Mesenchymal stem cell (in vitro differentiated cells and primary cell): ENCODE results near the gene THAP4.

ENCODE experiments used
- DNase-seq: peaks from one replicate; pipeline ENCODE4 v3.0.0-alpha.2; 2013
- H2AFZ ChIP-seq: one replicate; pipeline ENCODE4 v1.6.1; 2013; ENCODE audit warnings: low read depth, mild to moderate bottlenecking, control low read depth, inconsistent platforms, low read length, moderate library complexity
- H2AK5ac ChIP-seq: 2 replicates; pipeline ENCODE4 v1.6.1; 2013; ENCODE audit warnings: low read length, moderate library complexity, mild to moderate bottlenecking, inconsistent platforms; ENCODE audit not compliant: severe bottlenecking
- H2BK120ac ChIP-seq: one replicate; pipeline ENCODE4 v1.6.1; 2013; ENCODE audit warnings: low read depth, mild to moderate bottlenecking, inconsistent platforms, low read length, moderate library complexity
- H2BK12ac ChIP-seq, 2 experiments: one replicate each; pipeline ENCODE4 v1.6.1; 2013; ENCODE audit warnings: inconsistent platforms in 2 of 2, low read length in 2 of 2, mild to moderate bottlenecking in 2 of 2, moderate library complexity in 2 of 2, control low read depth in 1 of 2
- H2BK15ac ChIP-seq: one replicate; pipeline ENCODE4 v1.6.1; 2013; ENCODE audit warnings: mild to moderate bottlenecking, low read depth, inconsistent platforms; ENCODE audit not compliant: poor library complexity, severe bottlenecking
- H2BK5ac ChIP-seq: 2 replicates; pipeline ENCODE4 v1.6.1; 2013; ENCODE audit warnings: low read depth, mild to moderate bottlenecking, low read length, control low read depth, inconsistent platforms; ENCODE audit not compliant: poor library complexity, severe bottlenecking
- H3K14ac ChIP-seq, 2 experiments: one replicate each; pipeline ENCODE4 v1.6.1; 2013; ENCODE audit warnings: inconsistent platforms in 2 of 2, low read length in 2 of 2, control low read depth in 1 of 2, mild to moderate bottlenecking in 1 of 2, moderate library complexity in 1 of 2
- H3K18ac ChIP-seq, 2 experiments: one replicate each; pipeline ENCODE4 v1.6.1; 2013; ENCODE audit warnings: inconsistent platforms in 2 of 2, low read length in 2 of 2, control low read depth in 1 of 2, low read depth in 1 of 2, mild to moderate bottlenecking in 1 of 2
- H3K23ac ChIP-seq, 2 experiments: one replicate each; pipeline ENCODE4 v1.6.1; 2013; ENCODE audit warnings: inconsistent platforms in 2 of 2, low read length in 2 of 2, mild to moderate bottlenecking in 2 of 2, moderate library complexity in 2 of 2, control low read depth in 1 of 2
- H3K27ac ChIP-seq: 2 replicates; pipeline ENCODE4 v1.5.1; 2013; ENCODE audit warnings: mild to moderate bottlenecking, moderate library complexity, low read length, control low read depth, inconsistent platforms; ENCODE audit not compliant: poor library complexity, severe bottlenecking
- H3K27me3 ChIP-seq, 2 experiments: 2 replicates each; pipeline versions ENCODE4 v1.6.1 to v1.7.0; 2013; ENCODE audit warnings: low read length in 2 of 2, mild to moderate bottlenecking in 2 of 2, moderate library complexity in 2 of 2, control low read depth in 1 of 2, inconsistent platforms in 1 of 2; ENCODE audit not compliant: control insufficient read depth in 1 of 2, insufficient read depth in 1 of 2
- H3K36me3 ChIP-seq, 2 experiments: 2 replicates each; pipeline versions ENCODE4 v1.6.1 to v1.7.0; 2013; ENCODE audit warnings: low read length in 2 of 2, control low read depth in 1 of 2, inconsistent platforms in 1 of 2, low read depth in 1 of 2, mild to moderate bottlenecking in 1 of 2; ENCODE audit not compliant: insufficient read depth in 2 of 2, control insufficient read depth in 1 of 2
- H3K4ac ChIP-seq, 2 experiments: one replicate each; pipeline ENCODE4 v1.6.1; 2013; ENCODE audit warnings: inconsistent platforms in 2 of 2, low read length in 2 of 2, mild to moderate bottlenecking in 2 of 2, moderate library complexity in 2 of 2, control low read depth in 1 of 2, low read depth in 1 of 2
- H3K4me1 ChIP-seq: 2 replicates; pipeline ENCODE4 v1.6.1; 2013; ENCODE audit warnings: low read depth, low read length, control low read depth; ENCODE audit not compliant: control insufficient read depth, insufficient read depth
- H3K4me2 ChIP-seq: 2 replicates; pipeline ENCODE4 v1.6.1; 2013; ENCODE audit warnings: low read length, mild to moderate bottlenecking, inconsistent platforms; ENCODE audit not compliant: poor library complexity, severe bottlenecking
- H3K4me3 ChIP-seq, 2 experiments: 2 replicates each; pipeline versions ENCODE4 v1.5.1 to v1.7.0; 2013; ENCODE audit warnings: low read length in 2 of 2, mild to moderate bottlenecking in 2 of 2, control low read depth in 1 of 2, low read depth in 1 of 2; ENCODE audit not compliant: insufficient read depth in 1 of 2
- H3K79me1 ChIP-seq: replicated peaks from 2 replicates; pipeline ENCODE4 v1.6.1; 2013; ENCODE audit warnings: mild to moderate bottlenecking, control low read depth, low read length, inconsistent platforms; ENCODE audit not compliant: poor library complexity, severe bottlenecking
- H3K9ac ChIP-seq: 2 replicates; pipeline ENCODE4 v1.7.0; 2013; ENCODE audit warnings: mild to moderate bottlenecking, low read length, moderate library complexity
- H3K9me3 ChIP-seq: 2 replicates; pipeline ENCODE4 v1.7.0; 2013; ENCODE audit warnings: mild to moderate bottlenecking, low read length; ENCODE audit not compliant: control insufficient read depth
- H4K8ac ChIP-seq: one replicate; pipeline ENCODE4 v1.6.1; 2013; ENCODE audit warnings: inconsistent platforms, mild to moderate bottlenecking, low read length, moderate library complexity
- H4K91ac ChIP-seq: one replicate; pipeline ENCODE4 v1.6.1; 2013; ENCODE audit warnings: mild to moderate bottlenecking, low read length, inconsistent platforms
- WGBS: methylation state at CpG from one replicate; pipeline ENCODE4 v1.1.7; 2013; ENCODE audit warnings: mixed read lengths; 5-methylcytosine and 5-hydroxymethylcytosine counted together

THAP4 gene

DNA sequence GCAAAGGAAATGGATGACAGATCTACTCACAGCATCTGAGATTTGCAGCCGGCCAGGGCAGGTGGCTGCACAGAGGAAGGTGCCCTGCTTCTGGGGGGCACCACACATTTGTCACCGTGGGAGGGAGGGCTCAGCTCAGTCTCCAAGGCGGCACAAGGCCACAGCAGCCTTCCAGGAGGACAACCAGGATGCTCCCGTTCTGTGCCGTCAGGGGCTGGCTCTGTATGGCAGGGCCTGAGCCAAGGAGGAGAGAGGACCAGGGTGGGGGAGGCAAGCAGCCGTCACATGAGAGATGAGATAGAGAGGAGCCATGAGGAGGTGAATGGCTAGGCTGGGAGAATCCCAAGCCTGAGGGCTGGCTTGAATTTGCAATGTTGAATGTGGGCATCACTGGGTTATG, 83.0 kb downstream of the THAP4 start:
- Histone ChIP-seq H3K4me1 (peaks cover 7% of the 10 kb centered on the region), H3K4me2 (no peak overlapping the region), H3K79me1 (peaks cover 1% of the 10 kb centered on the region), H4K8ac (no peak overlapping the region), H3K9me3 (peaks cover 14% of the 10 kb centered on the region), H2BK15ac (no peak overlapping the region), H3K4me3 (no peak overlapping the region), H2BK12ac (no peak overlapping the region), H2BK5ac (no peak overlapping the region), H2BK120ac (no peak overlapping the region), H3K27ac (no peak overlapping the region), H3K27me3 (peaks cover 0 to 49% of the 10 kb centered on the region in 2 experiments), H3K9ac (no peak overlapping the region), H3K4ac (no peak overlapping the region), H3K18ac (no peak overlapping the region), H3K14ac (no peak overlapping the region), H3K36me3 (no peaks in the 10 kb centered on the region), H2AK5ac (no peak overlapping the region), H3K23ac (no peak overlapping the region), H2AFZ (no peak overlapping the region), H4K91ac (no peak overlapping the region)
- DNase-seq: no peak
- WGBS: 85% methylated on average over 6 of the region's 6 CpGs

DNA sequence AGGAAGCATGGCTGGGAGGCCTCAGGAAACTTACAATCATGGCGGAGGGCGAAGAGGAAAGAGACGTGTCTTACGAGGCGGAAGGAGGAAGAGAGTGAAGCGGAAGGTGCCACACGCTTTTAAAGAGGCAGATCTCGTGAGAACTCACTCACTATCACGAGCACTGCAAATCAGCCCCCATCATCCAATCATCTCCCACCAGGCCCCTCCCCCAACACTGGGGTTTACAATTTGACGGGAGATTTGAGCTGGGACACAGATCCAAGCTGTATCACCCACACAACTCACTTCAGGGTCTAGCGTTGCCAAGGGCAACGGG, 83.5 kb downstream of the THAP4 start:
- no peak overlapping the region for H4K8ac ChIP-seq
- H3K18ac ChIP-seq: no peak overlapping the region

DNA sequence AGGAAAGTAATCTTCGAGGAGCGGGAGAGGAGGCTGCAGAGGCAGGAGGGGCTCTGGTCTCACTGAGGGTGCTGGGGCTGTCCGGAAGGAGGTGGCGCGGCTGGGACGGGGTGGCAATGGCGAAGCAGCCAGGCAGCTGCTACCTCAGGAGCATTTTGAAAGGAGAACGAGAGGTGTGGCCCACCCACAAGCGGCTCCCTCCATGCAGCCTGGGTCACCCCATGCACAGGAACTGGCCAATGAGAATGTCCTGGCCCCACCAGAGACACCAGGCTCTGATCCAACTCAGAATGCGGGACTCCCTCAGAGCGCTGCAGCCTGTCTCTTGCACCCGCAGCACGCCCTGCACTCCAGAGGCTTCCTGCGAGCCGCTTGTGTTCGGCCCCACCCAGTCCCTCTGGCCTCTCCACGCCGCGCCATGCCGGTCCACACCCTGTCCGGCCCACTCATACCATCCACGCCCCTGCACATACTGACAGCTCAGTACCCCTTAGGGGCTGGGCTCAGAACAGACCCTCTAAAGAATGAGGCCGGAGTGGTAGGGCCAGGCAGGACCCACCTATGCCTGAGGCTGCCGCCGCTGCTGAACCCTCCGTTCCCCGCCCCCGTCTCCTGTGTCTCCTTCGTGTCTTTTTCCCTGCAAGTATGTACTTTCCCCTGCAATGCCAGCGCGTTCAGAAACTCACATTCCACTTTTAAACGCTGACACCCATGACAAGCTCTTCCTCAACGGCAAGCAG, 84.8 kb downstream of the THAP4 start:
- Histone ChIP-seq H3K9ac (no peak overlapping the region), H2AK5ac (no peak overlapping the region), H2AFZ (no peak overlapping the region), H2BK120ac (no peak overlapping the region), H2BK5ac (no peak overlapping the region), H3K9me3 (peaks cover 14% of the 10 kb centered on the region), H2BK15ac (no peak overlapping the region), H3K14ac (no peak overlapping the region), H2BK12ac (no peak overlapping the region), H3K79me1 (peaks cover 1% of the 10 kb centered on the region), H4K8ac (no peak overlapping the region), H3K4me2 (no peak overlapping the region), H3K23ac (no peak overlapping the region), H3K18ac (no peak overlapping the region), H3K4me3 (peak overlapping the region in 1 of 2 experiments; percentile 53), H4K91ac (no peak overlapping the region), H3K27ac (no peak overlapping the region), H3K36me3 (no peaks in the 10 kb centered on the region), H3K4ac (no peak overlapping the region), H3K27me3 (peaks cover 0 to 58% of the 10 kb centered on the region in 2 experiments), H3K4me1 (peaks cover 19% of the 10 kb centered on the region)
- DNase-seq: no peak
- WGBS: 89% methylated on average over 33 of the region's 33 CpGs

More for the DNA sequence above, 83.5 kb downstream of the THAP4 start:
- Histone ChIP-seq H3K9me3 (peaks cover 14% of the 10 kb centered on the region), H3K14ac (no peak overlapping the region), H3K27me3 (peaks cover 0 to 50% of the 10 kb centered on the region in 2 experiments), H4K91ac (no peak overlapping the region), H3K4me3 (no peak overlapping the region), H3K4me2 (no peak overlapping the region), H3K4ac (no peak overlapping the region), H2AK5ac (no peak overlapping the region), H3K27ac (no peak overlapping the region), H2BK12ac (no peak overlapping the region), H3K79me1 (peaks cover 1% of the 10 kb centered on the region), H3K23ac (no peak overlapping the region), H3K4me1 (peaks cover 8% of the 10 kb centered on the region), H2AFZ (no peak overlapping the region), H3K9ac (no peak overlapping the region), H2BK120ac (no peak overlapping the region), H2BK5ac (no peak overlapping the region), H2BK15ac (no peak overlapping the region), H3K36me3 (no peaks in the 10 kb centered on the region)
- no peak for DNase-seq
- 97% methylated on average over 10 of the region's 12 CpGs for WGBS

DNA sequence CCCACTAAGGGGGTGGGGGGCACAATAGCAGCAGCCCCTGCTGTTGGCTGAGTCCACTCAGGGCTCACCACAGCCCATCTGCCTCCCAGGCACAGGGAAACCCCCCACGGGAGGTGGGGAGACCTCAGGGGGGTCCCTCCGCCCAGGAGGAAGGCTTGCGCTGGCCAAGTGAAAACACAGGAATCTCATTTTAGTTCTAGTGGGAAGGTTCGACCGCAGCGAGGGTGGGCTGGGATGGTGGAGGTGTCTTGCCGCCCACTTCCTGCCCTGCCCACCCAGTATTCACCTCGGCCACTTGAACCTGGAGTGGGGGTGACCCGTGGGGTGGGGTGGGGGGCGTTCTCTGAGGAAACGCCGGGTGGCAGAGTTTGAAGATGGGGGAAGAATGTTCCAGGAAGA, 85.4 kb downstream of the THAP4 start:
- H3K4me3 ChIP-seq: peak overlapping the region in 1 of 2 experiments; percentile 53
- H4K8ac ChIP-seq: no peak overlapping the region
- DNase-seq: no peak
- peak overlapping the region in 1 of 2 experiments; percentile 12 for H2BK12ac ChIP-seq
- no peak overlapping the region for H3K4ac ChIP-seq
- H3K27ac ChIP-seq: no peak overlapping the region
- H2BK120ac ChIP-seq: no peak overlapping the region
- no peak overlapping the region for H2AFZ ChIP-seq
- no peak overlapping the region for H3K4me2 ChIP-seq
- no peak overlapping the region for H3K18ac ChIP-seq
- no peak overlapping the region for H3K9ac ChIP-seq
- H2BK5ac ChIP-seq: no peak overlapping the region
- no peaks in the 10 kb centered on the region for H3K36me3 ChIP-seq
- no peak overlapping the region for H2AK5ac ChIP-seq
- no peak overlapping the region for H3K14ac ChIP-seq
- 83% methylated on average over 11 of the region's 12 CpGs for WGBS
- H3K79me1 ChIP-seq: peaks cover 1% of the 10 kb centered on the region
- peak overlapping the region; percentile 67 for H2BK15ac ChIP-seq
- peaks cover 23% of the 10 kb centered on the region for H3K4me1 ChIP-seq
- H3K27me3 ChIP-seq: peaks cover 0 to 63% of the 10 kb centered on the region in 2 experiments
- no peak overlapping the region for H3K23ac ChIP-seq
- H4K91ac ChIP-seq: no peak overlapping the region
- H3K9me3 ChIP-seq: peaks cover 14% of the 10 kb centered on the region
